Activated naive CD4-positive, alpha-beta T cell treated with Interleukin-2 at 50 U/mL for 16 hours (primary cell): ENCODE measurements around the gene SNX30.
"Not testable (repeated sequence)": the region's sequence is repeated elsewhere in the genome, so short reads cannot be mapped to it uniquely, and the experiment has no call there.

Source experiments
- DNase-seq: peaks from one replicate; pipeline ENCODE4 v3.0.0-alpha.2; 2020

Gene SNX30, protein sequence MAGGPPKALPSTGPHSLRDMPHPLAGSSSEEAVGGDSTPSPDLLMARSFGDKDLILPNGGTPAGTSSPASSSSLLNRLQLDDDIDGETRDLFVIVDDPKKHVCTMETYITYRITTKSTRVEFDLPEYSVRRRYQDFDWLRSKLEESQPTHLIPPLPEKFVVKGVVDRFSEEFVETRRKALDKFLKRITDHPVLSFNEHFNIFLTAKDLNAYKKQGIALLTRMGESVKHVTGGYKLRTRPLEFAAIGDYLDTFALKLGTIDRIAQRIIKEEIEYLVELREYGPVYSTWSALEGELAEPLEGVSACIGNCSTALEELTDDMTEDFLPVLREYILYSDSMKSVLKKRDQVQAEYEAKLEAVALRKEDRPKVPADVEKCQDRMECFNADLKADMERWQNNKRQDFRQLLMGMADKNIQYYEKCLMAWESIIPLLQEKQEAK

DNA sequence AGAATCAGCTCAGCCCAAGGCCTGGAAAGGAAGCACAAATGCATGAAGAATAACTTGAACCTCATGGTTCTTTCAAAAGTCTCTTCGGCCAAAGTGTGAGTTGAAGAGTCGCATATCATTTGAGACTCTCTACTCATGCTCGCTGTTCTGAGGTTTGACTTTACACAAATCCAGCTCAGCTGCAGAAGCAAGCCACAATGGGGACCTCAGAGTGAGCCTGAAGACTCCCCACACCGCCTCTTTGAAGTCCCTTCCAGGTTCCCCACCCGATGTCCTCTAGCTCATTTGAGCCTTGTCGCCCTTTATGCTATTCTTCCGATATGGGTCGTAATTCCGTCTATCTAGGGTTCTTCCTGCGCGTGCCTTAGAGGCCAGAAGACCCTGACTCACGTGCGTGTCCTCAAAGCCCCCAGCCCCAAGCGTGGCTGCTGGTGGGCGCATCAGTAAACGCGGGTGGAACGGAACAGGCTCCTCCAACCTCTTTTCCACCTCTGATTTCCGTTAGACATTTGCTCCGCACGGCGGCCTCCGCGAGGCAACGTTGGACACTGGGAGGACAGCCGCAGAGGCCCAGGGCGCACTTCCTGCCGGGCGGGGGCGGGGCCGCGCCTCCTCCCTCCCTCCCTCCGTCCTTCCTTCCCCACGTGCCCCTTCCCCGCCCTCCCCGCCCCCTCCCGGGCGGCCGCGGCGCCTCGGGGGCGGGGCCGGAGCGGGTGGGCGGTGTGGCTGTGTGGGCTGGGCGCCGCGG lies at the start of gene SNX30:
SNX30 (plus strand) TSS at position 745 of the 748 bp plus-strand sequence. CDS start 242 bp downstream, outside the sequence.
- peak; percentile 74 for DNase-seq

DNA sequence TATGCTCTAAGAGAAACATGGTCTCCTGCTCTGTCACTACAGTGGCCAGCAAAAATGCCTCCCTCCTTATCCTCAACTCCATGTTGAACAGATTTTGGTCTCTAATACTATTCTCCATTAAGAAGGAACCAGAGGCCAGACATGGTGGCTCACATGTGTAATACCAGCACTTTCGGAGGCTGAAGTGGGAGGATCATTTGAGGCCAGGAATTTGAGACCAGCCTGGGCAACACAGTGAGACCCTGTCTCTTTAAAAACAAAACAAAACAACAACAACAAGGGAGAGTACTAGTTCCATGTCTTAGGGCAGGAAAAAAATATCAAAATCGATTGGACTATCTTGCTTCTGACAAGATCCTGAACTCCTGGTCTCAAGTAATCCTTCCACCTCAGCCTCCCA lies 47.3 kb upstream of the SNX30 start:
- no peak for DNase-seq

DNA sequence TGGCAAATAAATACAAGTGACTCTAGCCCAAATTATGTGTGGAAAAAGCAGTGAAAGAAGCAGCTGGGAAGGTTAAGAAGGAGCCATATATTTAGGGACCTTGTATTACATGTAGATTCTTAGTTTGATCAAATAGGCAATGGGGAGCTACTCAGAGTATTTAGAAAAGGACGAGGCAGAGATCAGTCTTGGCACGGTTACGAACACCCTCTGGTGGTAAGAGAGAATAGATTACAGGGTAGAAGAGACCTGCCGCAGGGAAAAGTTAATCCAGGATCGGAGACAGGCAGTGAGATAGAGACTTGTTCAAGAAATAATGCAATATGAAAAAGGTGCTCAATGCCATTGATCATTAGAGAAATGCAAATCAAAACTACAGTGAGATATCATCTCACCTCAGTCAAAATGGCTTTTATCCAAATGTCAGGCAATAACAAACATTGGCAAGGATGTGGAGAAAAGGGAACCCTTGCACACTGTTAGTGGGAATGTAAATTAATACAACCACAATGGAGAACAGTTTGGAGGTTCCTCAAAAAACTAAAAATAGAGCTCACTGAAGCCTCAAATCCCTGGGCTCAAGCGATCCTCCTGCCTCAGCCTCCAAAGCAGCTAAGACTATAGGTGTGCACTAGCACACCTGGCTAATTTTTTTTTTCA lies 44.7 kb upstream of the SNX30 start:
- DNase-seq, result no peak

DNA sequence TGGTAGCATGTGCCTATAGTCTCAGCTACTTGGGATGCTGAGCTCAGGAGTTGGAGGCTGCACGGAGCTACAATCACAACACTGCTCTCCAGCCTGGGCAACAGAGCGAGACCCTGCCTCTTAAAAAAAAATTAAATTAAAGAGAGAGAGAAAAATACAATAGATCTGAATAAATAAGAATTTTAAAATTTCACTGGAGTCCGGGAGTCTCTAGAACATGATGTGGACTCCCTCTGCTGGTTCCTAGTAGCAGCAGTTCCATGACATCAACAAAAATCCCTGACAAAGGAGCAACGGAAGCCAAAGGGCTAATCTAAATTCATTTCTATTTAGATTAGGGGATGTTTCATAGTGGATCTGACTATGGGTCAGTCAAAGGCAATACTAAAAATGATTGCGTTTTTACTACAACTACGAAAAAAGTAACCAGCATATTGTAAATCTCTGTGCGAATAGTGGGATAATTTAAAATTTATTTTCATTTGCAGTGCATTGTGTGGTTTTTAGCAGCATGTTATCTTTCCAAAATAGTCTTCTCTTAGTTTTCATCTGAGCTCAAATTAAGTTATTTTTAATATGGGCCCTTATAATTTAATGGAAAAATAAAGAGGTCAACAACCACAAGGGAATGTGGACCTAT lies 39.4 kb upstream of the SNX30 start:
- DNase-seq, result no peak

DNA sequence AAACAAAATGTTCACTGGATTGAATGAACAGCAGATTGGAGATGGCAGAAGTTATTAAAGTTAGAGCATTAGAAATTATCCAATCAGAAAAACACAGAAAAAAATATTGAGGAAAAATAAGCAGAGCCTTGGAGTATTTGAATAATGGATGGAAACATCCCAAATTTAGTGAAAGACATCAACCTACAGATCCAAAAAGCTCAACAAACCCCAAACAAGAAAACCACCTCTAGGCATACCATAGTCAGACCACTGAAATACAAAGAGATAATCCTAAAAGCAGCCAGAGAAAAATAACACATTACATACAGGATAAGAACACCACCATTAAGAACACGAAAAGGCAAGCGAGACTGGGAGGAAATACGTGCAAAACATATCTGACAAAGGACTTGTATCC lies 37.9 kb upstream of the SNX30 start:
- no peak for DNase-seq

DNA sequence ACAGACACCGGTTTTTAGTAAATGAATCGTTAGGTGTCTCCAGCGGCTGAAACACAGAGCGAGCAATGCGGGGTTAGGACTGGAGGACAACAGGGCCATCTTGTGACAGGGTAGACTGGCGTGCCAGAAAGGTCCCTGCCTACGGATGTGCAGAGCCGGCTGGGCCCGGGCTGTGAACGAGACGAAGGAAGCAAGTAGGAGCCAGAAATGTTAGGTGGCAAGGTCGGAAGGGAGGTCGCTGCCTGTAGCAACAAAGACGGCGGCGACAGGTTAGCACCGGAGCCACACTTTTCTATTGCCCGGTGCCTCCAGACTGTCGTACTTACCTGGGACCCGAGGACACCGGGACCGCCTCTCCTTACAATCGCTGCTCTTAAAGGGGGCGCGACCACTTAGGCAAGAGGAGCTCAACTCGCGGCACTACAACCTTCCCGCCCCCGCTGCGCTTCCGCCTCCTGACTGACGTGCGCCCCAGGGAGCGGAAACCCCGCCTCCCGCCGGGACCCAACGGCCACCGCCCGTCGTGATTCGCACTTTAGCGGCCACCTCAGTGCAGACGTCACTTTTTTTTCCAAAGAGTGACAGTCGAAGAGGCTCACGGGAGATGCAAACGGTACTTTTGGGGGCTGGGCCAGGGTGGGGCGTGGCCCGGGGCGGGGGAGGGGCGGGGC lies 32.8 kb upstream of the SNX30 start, which contains the start of gene INIP:
INIP (minus strand) TSS at position 457 of the 671 bp plus-strand sequence. CDS start 1,632 bp downstream, outside the sequence.
- peak; percentile 98 for DNase-seq

DNA sequence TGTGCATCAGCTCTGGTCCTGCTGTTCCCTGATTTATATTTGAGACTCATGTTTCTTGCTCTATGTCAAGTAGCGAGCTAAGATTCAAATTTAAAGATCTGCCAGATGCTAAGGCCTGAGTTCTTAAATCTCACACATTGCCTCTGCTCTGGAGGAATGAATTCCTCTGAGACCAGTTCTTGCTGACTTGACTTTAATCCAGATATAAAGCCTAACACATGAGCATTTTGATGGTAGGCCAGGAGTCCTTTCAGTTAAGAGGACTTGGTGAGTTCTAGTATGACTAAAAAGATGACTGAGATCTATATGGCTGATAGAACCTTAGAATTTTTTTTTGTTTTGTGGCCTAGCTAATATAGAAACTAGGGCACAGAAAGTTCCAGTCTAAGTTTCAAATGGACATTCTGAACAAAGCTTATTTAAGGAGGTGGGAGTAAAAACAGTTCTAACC lies 31.3 kb upstream of the SNX30 start:
- DNase-seq, result no peak

DNA sequence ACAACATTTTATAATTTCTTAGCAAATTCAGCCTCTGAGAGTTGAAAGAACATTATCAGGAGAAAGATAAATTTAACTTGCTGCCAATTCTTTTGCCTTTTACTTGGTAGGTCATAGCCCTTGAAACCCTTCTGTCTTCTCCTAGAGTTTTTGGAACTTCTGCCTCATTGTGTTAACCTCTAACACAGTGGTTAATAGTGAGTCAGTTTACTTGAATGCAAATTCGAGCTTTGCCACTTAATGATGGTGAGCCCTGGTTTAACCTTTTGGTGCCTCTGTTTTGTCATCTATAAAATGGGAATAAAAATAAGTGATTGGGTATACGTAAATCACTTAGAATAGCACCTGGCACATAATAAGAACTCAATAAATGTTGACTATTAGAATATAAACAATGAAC lies 30.9 kb upstream of the SNX30 start:
- DNase-seq, result no peak

DNA sequence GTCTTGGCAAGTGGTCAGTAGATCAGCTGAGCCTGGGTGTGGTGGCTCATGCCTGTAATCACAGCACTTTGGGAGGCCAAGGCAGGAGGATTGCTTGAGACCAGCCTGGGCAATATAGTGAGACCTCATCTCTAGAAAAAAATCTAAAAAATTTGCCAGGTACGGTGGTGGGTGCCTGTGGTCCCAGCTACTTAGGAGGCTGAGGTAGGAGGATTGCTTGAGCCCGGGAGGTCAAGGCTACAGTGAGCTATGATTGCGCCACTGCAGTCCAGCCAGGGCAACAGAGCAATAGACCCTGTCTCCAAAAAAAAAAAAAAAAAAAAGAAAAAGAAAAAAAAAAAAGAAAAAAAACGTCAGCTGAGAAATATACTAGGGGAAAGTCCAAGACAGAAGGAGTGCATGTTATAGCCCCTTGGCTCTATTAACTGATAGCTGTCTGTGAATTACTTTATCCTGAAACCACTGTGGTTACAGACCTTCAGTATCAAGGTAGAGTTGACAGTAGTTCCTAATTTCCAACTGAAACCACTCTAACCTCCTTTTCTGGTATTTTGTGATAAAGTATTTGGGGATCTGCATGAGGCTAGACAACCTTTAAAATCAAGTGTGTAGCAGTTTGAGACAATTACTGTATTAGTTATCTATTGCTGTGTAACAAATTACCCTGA lies 30.3 kb upstream of the SNX30 start:
- no peak for DNase-seq

DNA sequence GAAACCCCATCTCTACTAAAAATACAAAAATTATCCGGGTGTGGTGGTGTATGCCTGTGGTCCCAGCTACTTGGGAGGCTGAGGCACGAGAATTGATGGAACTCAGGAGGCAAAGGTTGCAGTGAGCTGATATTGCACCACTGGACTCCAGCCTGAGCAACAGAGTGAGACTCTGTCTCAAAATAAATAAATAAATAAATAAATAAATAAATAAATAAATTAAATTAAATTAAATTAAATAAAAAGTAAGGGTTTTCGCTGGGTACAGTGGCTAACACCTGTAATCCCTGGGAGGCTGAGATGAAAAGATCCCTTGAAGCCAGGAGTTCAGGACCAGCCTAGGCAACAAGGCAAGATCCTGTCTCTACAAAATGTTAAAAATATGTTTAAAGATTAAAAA lies 27.8 kb upstream of the SNX30 start:
- DNase-seq, result not testable (repeated sequence)

DNA sequence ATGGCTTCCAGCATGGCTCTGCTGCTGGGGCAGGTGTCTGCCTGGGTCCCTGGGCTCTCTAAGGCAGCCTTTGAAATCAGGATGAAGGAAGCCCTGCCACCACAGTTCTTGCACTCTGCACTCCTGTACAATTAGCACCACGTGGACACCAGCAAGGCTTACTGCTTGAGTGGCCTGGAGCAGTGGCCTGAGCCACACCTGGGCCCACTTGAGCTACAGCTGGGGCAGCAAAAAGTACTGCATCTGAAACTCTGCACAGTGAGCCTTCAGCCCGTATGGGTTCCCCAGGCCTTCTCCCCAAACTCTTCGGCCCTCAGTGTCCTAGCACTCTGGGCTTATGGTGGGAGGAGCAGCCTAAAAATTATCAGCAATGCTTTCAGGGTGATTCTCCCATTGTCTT lies 24.6 kb upstream of the SNX30 start:
- no peak for DNase-seq

DNA sequence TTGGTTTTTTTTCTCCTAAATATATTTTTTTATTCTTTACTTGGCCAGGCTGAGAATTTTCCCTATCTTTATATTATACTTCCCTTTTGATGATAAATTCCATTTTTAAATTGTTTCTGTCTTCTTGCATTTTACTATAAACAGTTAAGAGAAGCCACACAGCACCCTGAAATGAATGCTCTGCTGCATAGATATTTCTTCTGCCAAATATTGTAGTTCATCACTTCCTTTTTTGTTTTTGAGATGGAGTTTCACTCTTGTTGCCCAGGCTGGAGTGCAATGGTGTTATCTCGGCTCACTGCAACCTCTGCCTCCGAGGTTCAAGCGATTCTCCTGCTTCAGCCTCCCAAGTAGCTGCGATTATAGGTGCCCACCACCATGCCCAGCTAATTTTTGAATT lies 24.1 kb upstream of the SNX30 start:
- no peak for DNase-seq

DNA sequence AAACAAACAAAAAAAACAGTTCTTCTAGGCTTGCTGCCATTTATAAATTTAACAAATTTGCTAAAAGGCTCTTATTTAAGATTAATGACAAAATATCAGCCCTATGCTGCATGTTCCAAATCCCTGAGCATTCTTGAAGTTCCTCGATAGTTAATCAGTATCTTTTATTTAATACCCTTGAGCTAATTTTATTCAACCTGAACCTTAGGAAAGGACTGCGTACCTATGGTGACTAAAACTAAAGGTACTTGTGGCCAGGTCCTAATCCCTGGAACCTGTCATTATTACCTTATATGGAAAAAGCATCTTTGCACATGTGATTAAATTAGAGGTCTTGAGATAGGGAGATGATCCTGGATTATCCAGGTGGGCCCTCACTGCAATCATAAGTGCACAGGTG lies 22.2 kb upstream of the SNX30 start:
- DNase-seq, result no peak

DNA sequence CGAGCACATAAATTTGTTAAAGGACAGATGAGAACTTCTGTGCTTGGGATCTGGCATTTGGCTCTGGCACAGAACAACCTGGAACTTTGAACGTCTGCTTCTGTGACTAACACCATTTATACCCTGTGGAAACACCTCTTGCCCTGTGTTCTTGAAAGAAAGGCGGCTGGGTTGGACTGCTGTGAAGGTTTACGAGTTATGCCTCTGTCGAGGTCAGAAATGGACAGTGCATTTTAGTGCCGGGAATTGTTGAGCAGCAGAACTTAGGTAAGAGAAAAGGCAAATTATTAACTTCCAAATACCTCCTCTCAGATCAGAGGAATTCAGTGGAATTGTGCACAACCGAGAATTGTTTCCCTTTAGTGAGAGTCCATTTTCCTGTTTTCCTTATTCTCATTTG lies 18.6 kb upstream of the SNX30 start:
- no peak for DNase-seq

DNA sequence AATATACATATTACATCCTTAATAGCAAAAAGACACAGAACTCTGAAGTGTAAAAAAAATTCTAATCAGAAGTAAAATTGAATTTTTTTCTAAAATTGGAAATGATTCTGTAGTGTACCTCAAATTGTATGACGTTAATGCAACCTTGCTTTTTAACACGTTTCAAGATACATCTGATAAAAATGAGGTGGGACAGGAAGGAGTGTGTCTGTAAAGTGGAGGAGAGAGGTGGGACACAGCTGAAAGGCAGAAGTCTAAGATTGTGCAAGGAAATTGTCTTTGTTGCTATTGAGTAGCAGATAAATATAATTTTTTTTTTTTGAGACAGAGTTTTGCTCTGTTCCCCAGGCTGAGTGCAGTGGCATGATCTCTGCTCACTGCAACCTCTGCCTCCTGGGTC lies 15.7 kb upstream of the SNX30 start:
- no peak for DNase-seq

DNA sequence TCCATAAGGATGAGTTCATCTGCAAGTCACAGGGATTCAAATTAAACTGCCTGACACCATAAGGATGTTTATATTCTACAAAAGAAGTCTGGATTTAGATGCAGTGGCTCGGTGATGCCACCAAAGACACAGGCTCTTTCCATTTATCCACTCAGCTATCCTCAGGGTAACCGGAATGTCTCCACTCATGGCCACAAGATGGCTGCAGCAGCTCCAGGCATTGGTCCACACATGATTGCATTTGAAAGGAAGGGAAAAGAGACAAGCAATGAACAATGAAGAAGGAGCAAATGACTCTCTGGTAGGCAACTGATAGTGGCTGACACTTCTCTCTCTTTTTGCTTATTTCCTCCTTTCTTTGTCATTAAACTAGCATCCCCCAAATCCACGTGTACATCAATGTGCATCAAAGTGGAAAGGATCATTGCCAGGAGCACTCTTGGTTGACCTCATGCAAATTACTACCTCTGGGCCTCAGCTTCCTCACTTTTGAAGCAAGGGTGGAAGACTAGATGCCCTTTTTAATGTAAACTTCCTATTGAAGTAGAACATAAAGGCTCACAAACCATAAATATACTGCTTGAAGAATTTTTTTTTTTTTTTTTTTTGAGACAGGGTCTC lies 7.2 kb upstream of the SNX30 start:
- DNase-seq, result no peak

DNA sequence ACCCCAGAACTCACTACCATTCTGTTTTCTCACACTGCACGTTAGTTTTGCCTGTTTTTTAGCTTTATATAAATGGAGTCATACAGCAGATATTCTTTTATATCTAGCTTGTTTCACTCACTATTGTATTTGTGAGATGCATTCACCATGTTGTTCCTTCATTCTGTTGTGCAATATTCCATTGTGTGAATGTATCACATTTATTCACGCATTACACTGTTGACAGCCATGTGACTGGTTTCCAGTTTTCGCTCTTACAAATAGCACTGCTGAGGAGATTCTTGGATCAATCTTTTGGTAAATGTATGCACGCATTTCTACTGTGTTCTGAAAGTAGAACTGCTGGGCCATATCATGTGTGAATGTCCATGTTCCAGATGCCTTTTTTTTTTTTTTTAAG lies 6.4 kb upstream of the SNX30 start:
- DNase-seq, result no peak

DNA sequence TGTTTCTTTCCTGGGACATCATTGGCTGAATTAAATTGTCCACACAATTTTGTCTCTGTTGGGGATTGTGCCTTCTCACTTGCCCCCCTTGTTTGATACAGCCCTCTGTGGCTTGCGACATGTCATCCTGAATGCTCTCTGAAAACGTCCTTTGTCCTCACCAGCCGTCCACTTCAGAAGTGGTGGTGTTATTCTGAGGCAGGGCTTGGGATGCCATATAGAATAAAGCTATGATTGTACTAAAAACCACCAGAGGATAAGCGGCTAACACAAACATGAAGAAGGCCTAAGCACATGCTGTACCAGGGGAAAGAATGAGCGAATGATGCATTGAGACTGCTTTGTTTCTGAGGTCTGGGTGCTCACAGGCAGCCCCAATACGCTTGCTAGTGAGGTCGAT lies 3.5 kb upstream of the SNX30 start:
- no peak for DNase-seq

DNA sequence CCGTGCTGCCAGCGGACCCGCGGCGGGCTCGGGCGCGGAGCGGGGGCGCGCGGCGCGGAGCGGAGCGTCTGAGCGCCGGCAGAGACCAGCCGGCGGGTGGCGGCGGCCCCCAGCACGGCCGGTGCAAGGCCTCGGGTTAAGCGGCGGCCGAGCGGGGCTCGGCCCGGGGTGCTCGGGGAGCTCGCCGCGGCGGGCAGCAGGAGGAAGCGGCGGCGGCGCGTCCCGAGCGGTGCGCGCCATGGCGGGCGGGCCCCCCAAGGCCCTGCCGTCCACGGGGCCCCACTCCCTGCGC lies 150 bp downstream of the SNX30 start:
- DNase-seq, result no peak

DNA sequence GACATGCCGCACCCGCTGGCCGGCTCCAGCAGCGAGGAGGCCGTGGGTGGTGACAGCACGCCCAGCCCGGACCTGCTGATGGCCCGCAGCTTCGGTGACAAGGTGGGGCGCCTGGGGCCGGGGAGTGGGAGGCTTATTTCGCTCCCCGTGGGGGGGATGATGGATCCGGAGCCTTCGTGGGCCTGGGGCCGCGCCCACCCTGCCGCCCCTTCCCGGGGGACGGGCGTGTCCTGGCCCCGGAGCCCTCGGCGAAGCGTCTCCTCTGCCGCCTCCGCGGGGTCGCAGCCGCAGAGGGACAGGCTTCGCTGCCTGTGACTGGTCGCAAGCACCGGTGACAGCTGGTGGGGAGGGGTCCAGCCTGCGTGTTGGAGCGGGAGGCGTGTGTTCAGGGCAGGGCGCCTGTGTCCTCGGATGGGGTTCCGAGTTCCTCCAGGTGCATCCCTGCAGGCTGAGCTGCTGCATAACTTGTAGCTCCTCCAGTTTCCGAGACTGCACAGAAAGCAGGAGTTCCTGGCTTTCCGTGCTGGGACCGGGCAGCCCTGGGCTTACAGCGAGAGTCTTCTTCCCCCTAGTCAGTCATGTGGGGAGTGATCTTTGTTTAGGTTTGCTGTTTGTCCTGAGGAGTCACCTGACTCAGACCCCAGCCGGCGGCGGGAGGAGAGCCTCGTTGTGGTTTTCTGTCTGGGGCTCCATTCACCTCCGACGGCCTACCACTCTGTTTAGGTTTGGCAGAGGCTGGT lies 666 bp downstream of the SNX30 start:
- peak; percentile 43 for DNase-seq
